Ectodermal cell (in vitro differentiated cells): ENCODE results near the gene GRK1.

Experiments
- H3K27ac ChIP-seq: 2 replicates; pipeline ENCODE4 v1.7.0; 2013; ENCODE audit warnings: mild to moderate bottlenecking, low read depth, low read length; ENCODE audit not compliant: insufficient read depth, poor library complexity, severe bottlenecking
- H3K27me3 ChIP-seq: 2 replicates; pipeline ENCODE4 v1.7.0; 2013; ENCODE audit warnings: mild to moderate bottlenecking, low read length; ENCODE audit not compliant: insufficient read depth, control insufficient read depth, poor library complexity, severe bottlenecking
- H3K36me3 ChIP-seq: one replicate; pipeline ENCODE4 v1.7.0; 2013; ENCODE audit warnings: low read length; ENCODE audit not compliant: control insufficient read depth, insufficient read depth
- H3K4me1 ChIP-seq: one replicate; pipeline ENCODE4 v1.7.0; 2013; ENCODE audit warnings: low read length; ENCODE audit not compliant: control insufficient read depth, insufficient read depth
- H3K4me3 ChIP-seq: 2 replicates; pipeline ENCODE4 v1.7.0; 2013; ENCODE audit warnings: low read depth, low read length, control low read depth; ENCODE audit not compliant: insufficient read depth
- H3K9me3 ChIP-seq: 2 replicates; pipeline ENCODE4 v1.7.0; 2013; ENCODE audit warnings: mild to moderate bottlenecking, low read length, moderate library complexity; ENCODE audit not compliant: control insufficient read depth
- WGBS, 2 experiments: methylation state at CpG; one replicate each; pipeline ENCODE4 v1.1.7; 2013; ENCODE audit warnings: missing lambda C conversion rate in 2 of 2; 5-methylcytosine and 5-hydroxymethylcytosine counted together

The GRK1 gene

DNA sequence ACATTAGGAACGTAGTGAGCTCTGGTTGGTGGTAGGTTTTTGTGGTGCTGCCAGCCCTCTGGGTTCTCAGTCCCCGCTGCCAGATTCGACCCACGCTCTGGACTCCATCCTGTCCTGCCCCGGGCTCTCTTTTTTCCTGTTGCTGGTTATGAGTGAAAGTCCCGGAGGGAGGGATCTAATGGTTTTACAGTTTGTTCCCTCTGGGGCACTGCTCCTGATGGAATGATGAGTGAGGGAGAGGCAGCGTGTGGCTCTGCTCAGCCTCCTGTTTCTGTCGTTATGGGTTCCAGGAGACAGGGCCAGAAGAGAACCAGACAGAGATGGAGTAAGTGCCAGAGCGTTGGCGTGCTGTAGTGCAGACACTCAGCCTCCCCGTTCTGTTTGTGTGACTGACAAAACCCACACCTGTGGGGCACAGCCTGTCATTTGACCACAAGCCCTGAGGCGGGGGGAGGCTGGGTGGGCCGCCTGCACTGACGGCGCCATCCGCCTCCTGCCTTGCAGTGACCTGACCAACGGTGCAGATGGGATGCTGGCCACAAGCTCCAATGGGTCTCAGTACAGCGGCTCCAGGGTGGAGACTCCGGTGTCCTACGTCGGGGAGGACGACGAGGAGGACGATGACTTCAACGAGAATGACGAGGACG lies 27.3 kb upstream of the GRK1 start:
- H3K4me1 ChIP-seq: no peaks in the 10 kb centered on the region
- H3K27me3 ChIP-seq: no peaks in the 10 kb centered on the region
- H3K4me3 ChIP-seq: no peak overlapping the region
- peaks cover 57% of the 10 kb centered on the region for H3K36me3 ChIP-seq
- H3K9me3 ChIP-seq: peaks cover 2% of the 10 kb centered on the region
- WGBS, 2 experiments: 96 to 97% methylated on average over 27 of the region's 27 CpGs
- H3K27ac ChIP-seq: no peak overlapping the region

DNA sequence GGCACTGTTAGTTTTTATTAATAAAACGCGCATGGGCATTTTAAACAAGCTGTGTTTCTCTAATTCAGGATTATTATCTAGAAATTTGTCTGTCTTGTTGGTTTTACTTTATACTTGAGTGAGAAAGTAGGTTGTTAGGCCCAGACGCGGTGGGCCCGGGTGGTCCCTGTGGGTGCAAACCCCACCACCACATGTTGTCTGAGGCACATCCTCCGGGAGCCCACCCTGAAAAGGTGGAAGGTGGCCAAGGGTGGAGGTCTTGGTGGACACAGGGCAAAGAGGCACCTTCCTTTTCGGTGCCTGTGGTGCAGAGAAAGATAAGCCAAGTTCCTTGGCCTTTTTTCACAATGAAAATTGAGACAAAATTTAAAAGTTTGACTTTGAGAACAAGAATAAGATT lies 25.6 kb upstream of the GRK1 start:
- no peaks in the 10 kb centered on the region for H3K27me3 ChIP-seq
- H3K4me1 ChIP-seq: no peaks in the 10 kb centered on the region
- H3K9me3 ChIP-seq: peaks cover 2% of the 10 kb centered on the region
- H3K27ac ChIP-seq: no peak overlapping the region
- WGBS, 2 experiments: 89 to 94% methylated on average over 7 of the region's 7 CpGs
- peaks cover 49% of the 10 kb centered on the region for H3K36me3 ChIP-seq
- H3K4me3 ChIP-seq: no peak overlapping the region

DNA sequence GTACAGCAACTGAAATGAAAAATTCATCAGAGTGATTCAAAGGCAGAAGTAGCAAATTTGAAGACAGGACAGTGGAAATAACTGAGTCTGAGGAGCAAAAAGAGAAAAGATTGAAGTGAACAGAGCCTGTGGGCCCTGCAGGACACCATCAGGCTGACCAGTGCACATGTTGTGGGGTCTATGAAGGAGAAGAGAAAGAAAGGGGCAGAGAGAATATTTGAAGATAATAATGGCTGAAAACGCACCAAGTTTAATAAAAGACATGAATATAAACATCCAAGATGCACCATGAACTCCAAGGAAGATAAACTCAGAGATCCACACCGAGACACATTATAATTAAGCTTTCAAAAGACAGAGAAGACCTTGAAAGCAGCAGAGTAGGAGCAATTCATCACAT lies 24.5 kb upstream of the GRK1 start:
- 93 to 96% methylated on average over 2 of the region's 2 CpGs for WGBS, 2 experiments
- no peak overlapping the region for H3K27ac ChIP-seq
- peaks cover 2% of the 10 kb centered on the region for H3K9me3 ChIP-seq
- H3K4me1 ChIP-seq: no peaks in the 10 kb centered on the region
- no peaks in the 10 kb centered on the region for H3K27me3 ChIP-seq
- peaks cover 38% of the 10 kb centered on the region for H3K36me3 ChIP-seq
- H3K4me3 ChIP-seq: no peak overlapping the region

DNA sequence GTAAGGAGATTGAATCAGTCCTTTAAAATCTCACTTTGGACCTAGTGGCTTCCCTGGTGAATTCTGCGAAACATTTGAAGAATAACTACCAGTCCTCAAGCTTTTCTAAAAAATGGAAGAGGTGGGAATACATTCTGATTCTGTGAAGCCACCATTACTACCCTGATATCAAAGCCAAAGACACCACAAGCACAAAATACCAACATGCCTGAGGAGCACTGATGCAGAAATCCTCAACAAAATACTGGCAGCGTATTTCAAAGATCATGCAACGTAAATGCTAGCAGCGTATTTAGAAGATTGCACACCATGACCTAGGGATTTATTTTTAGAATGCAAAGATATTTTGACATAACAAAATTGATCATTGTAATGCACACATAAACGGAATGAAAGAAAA lies 23.4 kb upstream of the GRK1 start:
- peaks cover 30% of the 10 kb centered on the region for H3K36me3 ChIP-seq
- peaks cover 2% of the 10 kb centered on the region for H3K9me3 ChIP-seq
- H3K4me3 ChIP-seq: no peak overlapping the region
- no peaks in the 10 kb centered on the region for H3K27me3 ChIP-seq
- H3K27ac ChIP-seq: no peak overlapping the region
- no peaks in the 10 kb centered on the region for H3K4me1 ChIP-seq
- whole genome bisulfite sequencing, 2 experiments: 93 to 98% methylated on average over 4 of the region's 5 CpGs

DNA sequence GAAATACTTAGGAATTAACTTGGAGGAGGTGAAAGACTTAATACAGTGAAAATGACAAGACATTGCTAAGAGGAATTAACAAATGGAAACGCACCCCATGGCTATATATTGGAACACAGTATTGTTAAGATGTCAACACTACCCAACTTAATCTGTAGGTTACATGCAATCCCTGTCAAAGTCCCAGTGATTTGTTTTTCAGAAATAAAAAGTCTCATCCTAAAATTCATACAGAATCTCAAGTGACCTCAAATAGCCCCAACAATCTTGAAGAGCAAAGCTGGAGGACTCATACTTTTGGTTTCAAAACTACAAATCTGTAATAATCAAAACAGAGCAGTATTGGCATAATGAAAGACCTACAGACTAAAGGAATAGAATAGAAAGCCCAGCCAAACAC lies 22.2 kb upstream of the GRK1 start:
- Histone ChIP-seq H3K4me3 (no peak overlapping the region), H3K9me3 (peaks cover 2% of the 10 kb centered on the region), H3K36me3 (peaks cover 20% of the 10 kb centered on the region), H3K27me3 (no peaks in the 10 kb centered on the region), H3K4me1 (no peaks in the 10 kb centered on the region), H3K27ac (no peak overlapping the region)
- 94% methylated on average over 1 of the region's 1 CpG; no CpG with 5 or more reads in 1 of the 2 experiments for WGBS, 2 experiments

- H3K4me1 ChIP-seq: no peaks in the 10 kb centered on the region
- no peaks in the 10 kb centered on the region for H3K27me3 ChIP-seq
- 91 to 94% methylated on average over 9 of the region's 9 CpGs for WGBS, 2 experiments
- H3K9me3 ChIP-seq: peaks cover 2% of the 10 kb centered on the region
- no peak overlapping the region for H3K27ac ChIP-seq
- H3K4me3 ChIP-seq: no peak overlapping the region
- H3K36me3 ChIP-seq: peaks cover 16% of the 10 kb centered on the region
These were observed 21.7 kb upstream of the GRK1 start for GRCh38 chr13:113645329-113645728.

DNA sequence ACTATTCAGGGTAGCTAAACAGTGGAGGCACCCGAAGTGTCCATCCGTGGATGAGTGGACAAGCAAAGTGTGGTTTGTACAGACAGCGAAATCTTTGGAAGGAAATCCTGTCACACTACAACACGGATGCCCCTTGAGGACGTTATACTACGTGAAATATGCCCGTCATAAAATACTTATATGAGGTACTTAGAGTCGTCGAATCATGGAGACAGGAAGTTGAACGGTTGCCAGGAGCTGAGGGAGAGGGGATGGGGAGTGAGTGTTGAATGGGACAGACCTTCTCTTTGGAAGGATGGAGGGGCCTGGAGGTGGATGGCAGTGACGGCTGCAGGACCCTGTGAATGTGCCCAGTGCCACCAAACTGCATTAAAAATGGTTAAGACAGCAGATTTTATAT lies 20.6 kb upstream of the GRK1 start:
- peaks cover 11% of the 10 kb centered on the region for H3K36me3 ChIP-seq
- H3K27me3 ChIP-seq: no peaks in the 10 kb centered on the region
- WGBS, 2 experiments: 91 to 93% methylated on average over 11 of the region's 11 CpGs
- H3K27ac ChIP-seq: no peak overlapping the region
- no peaks in the 10 kb centered on the region for H3K4me1 ChIP-seq
- peaks cover 2% of the 10 kb centered on the region for H3K9me3 ChIP-seq
- H3K4me3 ChIP-seq: no peak overlapping the region

- Histone ChIP-seq H3K4me1 (no peaks in the 10 kb centered on the region), H3K27ac (no peak overlapping the region), H3K36me3 (peaks cover 5% of the 10 kb centered on the region), H3K27me3 (no peaks in the 10 kb centered on the region), H3K4me3 (no peak overlapping the region), H3K9me3 (peaks cover 2% of the 10 kb centered on the region)
- 95 to 97% methylated on average over 10 of the region's 10 CpGs for WGBS, 2 experiments
These were observed 20.1 kb upstream of the GRK1 start for GRCh38 chr13:113646921-113647340.

GRCh38 chr13:113647351-113648215 lies 19.4 kb upstream of the GRK1 start:
- H3K4me1 ChIP-seq: no peaks in the 10 kb centered on the region
- H3K36me3 ChIP-seq: no peaks in the 10 kb centered on the region
- peaks cover 2% of the 10 kb centered on the region for H3K9me3 ChIP-seq
- no peaks in the 10 kb centered on the region for H3K27me3 ChIP-seq
- 93% methylated on average over 42 of the region's 42 CpGs for WGBS, 2 experiments
- no peak overlapping the region for H3K27ac ChIP-seq
- H3K4me3 ChIP-seq: no peak overlapping the region

GRCh38 chr13:113648216-113648610 lies 18.8 kb upstream of the GRK1 start:
- H3K9me3 ChIP-seq: peaks cover 2% of the 10 kb centered on the region
- H3K4me1 ChIP-seq: no peaks in the 10 kb centered on the region
- no peaks in the 10 kb centered on the region for H3K36me3 ChIP-seq
- no peak overlapping the region for H3K27ac ChIP-seq
- no peaks in the 10 kb centered on the region for H3K27me3 ChIP-seq
- WGBS, 2 experiments: 90 to 93% methylated on average over 13 of the region's 13 CpGs
- H3K4me3 ChIP-seq: no peak overlapping the region
